ENCODE results near the gene TCHHL1.

The TCHHL1 gene

DNA sequence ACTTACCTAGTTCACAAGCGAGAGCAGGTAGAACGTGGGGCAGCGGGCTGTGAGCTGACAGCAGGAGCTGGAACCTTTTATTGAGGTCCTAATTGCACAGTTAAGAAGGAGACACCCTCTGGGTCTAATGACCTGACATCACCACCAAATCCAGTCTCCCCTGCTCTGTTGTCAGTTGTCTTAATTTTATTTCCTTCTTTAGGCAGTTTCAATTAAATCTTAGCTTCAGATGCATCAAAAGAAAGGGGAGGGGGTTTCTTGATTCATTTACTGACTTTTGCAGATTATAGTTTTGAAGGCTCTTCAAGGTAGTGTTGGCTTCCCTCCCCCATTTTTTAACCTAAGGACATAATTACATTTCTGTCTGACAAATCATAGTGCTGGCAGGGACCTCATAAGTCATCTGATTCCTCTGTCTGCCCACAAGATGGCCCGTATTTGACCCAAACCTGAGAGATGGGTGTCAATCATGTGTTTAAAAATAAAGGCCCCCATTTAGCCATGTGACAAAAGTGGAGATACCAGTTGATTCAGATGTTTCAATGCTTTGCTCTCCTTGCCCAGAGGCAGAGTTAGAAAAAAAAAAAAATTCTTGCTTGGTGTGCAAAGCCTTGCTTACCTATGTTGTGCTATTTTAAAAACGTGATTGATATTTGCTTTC, at the start of gene TCHHL1:
Gene TCHHL1 (minus strand): TSS at position 51 of the 661 bp plus-strand sequence. CDS start 921 bp downstream, outside the sequence.
- in situ Hi-C loops (cut with MboI; ENCODE audit: low sequenced_read_pairs) = no loop called here

DNA sequence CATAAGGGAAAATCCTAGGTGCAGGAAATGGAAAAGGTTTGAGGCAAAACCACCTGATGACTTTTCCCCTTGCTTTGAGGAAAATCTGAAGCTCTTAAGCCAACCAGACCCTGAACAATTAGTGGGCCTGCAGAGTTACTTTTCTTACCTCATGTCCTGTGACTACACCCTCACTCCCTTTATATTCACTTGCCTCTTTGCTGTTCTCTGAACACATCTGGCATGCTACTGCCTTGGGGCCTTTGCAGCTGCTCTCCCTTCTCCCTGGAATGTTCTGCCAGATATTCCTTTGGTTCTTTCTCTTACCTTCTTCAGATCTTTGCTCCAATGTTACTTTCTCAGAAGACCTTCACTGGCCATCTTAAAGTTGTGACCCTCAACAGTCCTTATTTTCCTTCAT, 48.4 kb upstream of the TCHHL1 start:
- in situ Hi-C loops (cut with MboI; ENCODE audit: low sequenced_read_pairs) = no loop called here

DNA sequence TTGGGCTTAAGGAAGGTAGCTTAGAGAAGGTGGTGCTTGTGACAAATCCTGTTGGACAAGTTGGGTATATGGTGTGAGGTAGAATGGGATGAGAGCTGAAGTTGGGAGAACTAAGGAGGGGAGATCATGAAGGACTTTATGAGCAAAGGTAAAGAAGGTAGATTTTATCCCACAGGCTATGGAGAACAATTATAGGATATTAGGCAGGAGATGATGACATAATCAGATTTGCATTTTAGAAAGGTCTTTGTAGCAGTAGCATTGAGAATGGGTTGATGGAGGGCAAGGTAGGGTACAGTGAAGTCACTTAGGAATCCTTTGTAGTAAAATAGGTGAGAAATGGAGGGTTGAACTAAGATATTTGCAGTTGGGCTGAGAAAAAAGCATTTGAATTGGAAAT, 41.3 kb upstream of the TCHHL1 start:
- in situ Hi-C loops (cut with MboI; ENCODE audit: low sequenced_read_pairs) = no loop called here

DNA sequence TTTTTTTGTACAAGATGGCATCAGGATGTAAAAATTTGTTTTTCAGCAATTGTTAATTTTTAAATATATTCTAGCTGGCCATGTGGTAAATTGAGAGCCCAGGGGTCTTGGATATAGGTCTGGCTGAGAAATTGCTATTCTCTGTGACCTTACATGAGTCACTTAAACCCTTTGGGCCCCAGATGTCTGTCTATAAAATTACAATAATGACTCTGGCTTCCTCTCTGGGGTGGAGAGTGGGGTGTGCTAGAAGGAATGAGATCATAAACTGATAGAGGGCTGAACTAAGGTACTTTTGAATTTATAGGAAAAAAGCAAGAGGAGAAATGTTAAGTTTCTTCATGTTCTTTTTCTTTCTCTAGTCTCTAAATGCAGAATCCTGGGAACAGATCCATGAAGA, 38.8 kb upstream of the TCHHL1 start:
- in situ Hi-C loops (cut with MboI; ENCODE audit: low sequenced_read_pairs) = no loop called here

DNA sequence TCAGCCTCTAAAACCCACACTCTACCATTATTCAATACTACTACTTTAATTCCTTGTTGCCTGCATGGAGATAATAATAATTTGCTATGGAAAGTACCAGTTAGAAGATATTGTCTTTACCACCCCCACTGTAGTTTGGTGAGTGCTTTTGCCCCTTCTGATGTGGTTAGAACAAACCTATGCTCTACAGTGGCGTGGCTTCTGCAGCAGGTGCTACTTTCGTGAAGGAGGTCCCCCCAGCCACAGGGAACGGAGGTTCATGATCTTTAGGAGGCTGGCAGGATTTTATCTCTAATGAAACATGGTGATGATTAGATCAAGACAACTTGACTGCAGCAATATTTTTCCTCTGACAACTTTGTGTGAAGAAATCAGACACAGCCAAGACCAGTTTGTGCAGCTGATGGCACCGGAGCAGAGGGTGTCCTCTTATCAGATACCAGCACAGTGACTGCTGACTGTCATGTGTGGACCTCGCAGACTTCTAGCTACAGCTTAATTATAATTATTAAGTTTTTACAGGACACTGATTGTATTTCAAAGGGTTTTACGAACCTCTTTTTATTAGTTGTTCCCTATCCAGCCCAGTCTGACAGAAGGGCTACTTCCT, 37.1 kb upstream of the TCHHL1 start:
- in situ Hi-C loops (cut with MboI; ENCODE audit: low sequenced_read_pairs) = no loop called here

DNA sequence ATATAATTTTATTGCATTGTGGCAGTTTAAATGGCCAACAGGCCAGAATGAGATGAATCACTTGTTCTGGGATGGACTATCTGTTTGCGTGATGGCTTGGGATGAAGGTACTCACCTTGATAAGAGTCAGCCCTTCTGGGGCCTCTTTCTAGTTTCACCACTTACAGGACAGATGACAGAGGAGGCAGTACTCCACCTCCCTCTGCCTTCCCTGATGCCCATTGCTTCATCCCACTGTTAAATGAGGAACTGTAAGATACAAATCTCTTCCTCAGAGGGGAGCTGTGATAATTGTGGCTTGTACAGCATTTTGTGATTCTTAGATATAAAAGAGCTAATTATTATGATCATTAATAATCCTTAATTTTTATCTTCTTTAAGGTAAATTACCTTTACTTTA, 30.1 kb upstream of the TCHHL1 start:
- in situ Hi-C loops (cut with MboI; ENCODE audit: low sequenced_read_pairs) = no loop called here

DNA sequence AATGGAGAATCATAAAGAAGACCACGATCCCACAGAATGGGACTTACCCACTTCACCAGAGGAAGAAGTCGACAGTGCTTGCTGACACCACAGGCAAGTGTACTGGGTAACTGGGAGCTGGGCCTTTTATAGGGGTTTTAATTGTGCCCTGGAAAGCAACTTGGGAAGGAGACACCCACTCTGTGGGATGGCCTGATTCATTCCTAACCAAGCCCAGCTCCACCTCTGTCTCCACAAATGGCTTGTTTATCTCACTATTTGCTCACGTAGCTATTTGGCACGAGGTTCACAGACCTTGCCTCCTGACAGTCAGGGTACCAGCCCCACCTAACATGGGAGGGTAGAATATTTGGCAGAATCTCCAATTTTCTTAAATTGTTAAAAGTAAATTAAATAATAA, 26.5 kb upstream of the TCHHL1 start, which contains the start of gene TCHH:
Gene TCHH (minus strand): TSS at position 101 of the 400 bp plus-strand sequence. CDS start 1,364 bp downstream, outside the sequence.
- in situ Hi-C loops (cut with MboI; ENCODE audit: low sequenced_read_pairs) = no loop called here

DNA sequence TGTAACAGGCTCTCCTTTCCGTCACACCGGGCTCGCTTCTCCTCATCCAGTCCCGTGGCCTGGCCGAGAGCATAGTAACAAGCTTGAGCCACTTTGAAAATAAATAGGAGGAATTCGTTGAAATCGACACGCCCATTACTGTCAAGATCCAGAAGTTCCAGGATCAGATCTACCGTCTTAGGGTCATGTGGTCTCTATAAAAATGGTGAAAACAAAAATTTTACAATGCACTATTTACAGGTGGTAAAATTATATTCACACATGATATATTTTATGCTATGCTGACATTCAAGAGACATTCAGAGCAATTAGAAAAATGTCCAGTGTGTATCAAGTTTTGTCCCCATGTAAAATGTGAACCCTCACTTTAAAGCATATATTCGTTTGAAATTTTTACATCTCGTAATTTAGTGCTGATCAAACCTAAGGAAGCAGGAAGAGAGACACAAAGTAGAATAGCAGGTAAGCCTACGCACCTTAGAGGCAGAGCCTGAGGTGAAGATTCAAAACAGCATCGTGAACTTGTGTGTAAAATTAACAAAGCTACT, 24.1 kb upstream of the TCHHL1 start:
- in situ Hi-C loops (cut with MboI; ENCODE audit: low sequenced_read_pairs) = no loop called here

DNA sequence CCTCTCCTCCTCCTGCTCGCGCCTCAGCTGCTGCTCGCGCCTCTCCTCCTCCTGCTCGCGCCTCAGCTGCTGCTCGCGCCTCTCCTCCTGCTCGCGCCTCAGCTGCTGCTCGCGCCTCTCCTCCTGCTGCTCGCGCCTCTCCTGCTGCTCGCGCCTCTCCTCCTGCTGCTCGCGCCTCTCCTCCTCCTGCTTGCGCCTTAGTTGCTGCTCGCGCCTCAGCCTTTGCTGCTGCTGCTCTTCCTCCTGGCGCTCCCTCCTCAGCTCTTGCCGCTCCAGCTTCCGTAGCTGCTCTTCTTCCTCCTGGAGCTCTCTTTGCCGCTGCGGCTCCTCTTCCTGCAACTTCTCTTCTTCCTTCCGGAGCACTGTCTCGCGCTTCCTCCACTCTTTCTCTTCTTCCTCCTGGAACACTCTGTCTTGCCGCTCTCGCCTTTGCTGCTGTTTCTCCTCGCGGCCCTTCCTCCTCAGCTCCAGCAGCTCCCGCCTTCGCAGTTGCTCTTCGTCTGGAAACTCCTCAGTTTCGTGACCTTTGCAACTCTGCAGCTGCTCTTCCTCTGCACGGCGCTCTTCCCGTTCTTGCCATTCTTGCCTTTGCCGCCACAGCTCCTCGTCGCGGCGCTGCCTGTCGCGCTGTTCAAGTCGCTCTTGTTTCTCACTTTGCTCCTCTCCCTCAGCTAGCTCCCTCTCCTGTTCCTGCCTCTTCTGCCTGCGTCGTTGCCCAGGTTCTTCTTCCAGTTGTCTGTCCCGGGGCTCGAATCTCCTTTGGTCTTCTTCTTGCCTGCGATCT, 23.4 kb upstream of the TCHHL1 start:
- in situ Hi-C loops (cut with MboI; ENCODE audit: low sequenced_read_pairs) = no loop called here

DNA sequence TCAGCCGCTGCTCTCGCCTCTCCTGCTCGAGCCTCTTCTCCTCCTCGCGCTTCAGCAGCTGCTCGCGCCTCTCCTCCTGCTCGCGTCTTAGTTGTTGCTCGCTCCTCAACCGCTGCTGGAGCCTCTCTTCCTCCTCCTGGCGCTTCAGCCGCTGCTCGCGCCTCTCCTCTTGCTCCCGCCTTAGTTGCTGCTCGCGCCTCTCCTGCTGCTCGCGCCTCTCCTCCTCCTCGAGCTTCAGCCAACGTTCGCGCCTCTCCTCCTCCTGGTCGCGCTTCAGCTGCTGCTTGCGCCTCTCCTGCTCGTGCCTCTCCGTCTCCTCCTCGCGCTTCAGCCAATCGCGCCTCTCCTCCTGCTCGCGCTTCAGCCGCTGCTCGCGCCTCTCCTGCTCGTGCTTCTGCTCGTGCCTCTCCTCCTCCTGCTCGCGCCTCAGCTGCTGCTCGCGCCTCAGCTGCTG, 22.7 kb upstream of the TCHHL1 start:
- in situ Hi-C loops (cut with MboI; ENCODE audit: low sequenced_read_pairs) = no loop called here

DNA sequence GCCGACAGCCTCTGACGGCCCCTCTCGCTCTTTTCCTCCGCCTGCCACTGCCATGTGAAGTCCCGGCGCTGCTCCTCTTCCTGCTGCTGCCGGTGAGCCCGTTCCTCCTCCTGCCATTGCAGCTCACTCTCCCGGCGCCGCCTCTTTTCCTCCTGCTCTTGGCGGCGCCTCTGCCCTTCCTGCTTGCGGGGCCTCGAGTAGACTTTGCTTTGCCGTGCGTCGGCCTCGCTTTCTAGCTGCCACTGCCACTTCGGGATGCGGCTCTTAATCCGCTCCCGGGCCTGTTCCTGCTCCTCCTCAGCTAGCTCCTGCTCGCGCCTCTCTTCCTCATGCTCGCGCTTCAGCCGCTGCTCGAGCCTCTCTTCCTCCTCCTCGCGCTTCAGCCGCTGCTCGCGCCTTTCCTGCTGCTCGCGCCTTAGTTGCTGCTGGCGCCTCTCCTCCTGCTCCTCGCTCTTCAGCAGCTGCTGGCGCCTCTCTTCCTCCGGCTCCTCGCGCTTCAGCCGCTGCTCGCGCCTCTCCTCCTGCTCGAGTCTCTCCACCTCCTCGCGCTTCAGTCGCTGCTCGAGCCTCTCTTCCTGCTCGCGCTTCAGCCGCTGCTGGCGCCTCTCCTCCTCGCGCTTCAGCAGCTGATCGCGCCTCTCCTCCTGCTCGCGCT, 22.1 kb upstream of the TCHHL1 start:
- in situ Hi-C loops (cut with MboI; ENCODE audit: low sequenced_read_pairs) = no loop called here

DNA sequence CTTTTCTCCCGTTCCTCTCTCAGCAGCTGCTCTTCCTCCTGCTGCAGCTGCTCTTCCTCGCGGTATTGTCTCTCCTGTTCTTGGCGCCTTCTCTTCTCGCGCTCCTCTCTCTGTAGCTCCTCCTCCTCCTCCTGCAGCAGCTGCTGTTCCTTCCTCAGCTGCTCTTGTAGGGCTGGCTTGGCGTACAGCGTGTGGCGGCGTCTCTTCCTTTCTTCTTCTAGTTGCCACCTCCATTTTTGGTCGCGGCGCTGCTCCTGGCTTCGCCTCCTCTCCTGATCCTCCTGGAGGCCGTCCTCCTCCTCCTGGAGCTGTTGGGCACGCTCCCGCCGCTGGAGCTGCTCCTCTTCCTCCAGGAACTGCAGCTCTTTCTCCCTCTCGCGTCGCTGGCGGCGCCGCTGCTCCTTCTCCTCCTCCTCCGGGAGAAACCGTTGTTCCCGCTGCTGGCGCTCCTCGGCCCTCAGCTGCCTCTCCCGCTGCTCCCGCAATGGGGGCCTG, 21.5 kb upstream of the TCHHL1 start:
- in situ Hi-C loops (cut with MboI; ENCODE audit: low sequenced_read_pairs) = no loop called here

DNA sequence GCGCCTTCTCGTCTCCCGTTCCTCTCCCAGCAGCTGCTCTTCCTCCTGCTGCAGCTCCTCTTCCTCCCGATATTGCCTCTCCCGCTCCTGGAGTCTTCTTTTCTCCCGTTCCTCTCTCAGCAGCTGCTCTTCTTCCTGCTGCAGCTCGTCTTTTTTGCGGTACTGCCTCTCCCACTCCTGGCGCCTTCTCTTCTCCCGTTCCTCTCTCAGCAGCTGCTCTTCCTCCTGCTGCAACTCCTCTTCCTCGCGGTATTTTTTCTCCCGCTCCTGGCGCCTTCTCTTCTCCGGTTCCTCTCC, 21.1 kb upstream of the TCHHL1 start:
- in situ Hi-C loops (cut with MboI; ENCODE audit: low sequenced_read_pairs) = no loop called here

DNA sequence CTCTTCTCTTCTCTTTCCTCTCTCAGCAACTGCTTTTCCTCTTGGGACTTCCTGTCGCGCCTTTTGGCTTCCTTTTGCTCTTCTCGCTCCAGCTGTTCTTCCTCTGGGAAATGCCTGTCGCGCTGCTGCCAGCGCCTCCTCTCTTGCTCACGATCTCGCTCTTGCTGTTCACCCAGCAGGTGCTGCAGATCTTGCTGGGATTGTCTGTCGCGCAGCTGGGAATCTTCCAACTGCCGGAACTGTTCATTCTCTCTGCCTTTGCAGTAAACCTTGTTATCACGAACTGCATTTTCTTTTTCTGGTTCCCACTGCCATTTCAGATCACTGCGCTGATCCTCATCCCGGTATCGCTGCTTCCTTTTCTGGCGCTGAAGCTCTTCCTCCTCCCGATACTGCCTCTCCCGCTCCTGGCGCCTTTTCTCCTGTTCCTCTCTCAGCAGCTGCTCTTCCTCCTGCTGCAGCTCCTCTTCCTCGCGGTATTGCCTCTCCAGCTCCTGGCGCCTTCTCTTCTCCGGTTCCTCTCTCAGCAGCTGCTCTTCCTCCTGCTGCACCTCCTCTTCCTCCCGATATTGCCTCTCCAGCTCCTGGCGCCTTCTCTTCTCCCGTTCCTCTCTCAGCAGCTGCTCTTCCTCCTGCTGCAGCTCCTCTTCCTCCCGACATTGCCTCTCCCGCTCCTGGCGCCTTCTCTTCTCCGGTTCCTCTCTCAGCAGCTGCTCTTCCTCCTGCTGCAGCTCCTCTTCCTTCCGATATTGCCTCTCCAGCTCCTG, 20.6 kb upstream of the TCHHL1 start:
- in situ Hi-C loops (cut with MboI; ENCODE audit: low sequenced_read_pairs) = no loop called here

DNA sequence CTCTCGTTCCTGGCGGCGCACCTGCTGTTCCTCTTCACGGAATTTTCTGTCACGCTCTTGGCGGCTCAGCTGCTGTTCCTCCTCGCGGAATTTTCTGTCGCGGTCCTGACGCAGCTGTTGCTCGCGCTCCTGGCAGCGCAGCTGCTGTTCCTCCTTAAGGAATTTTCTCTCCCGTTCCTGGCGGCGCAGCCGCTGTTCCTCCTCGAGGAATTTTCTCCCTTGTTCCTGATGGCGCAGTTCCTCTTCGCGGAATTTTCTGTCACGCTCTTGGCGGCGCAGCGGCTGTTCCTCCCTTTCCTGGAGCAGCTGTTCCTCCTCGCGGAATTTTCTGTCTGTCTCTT, 20.0 kb upstream of the TCHHL1 start:
- in situ Hi-C loops (cut with MboI; ENCODE audit: low sequenced_read_pairs) = no loop called here

DNA sequence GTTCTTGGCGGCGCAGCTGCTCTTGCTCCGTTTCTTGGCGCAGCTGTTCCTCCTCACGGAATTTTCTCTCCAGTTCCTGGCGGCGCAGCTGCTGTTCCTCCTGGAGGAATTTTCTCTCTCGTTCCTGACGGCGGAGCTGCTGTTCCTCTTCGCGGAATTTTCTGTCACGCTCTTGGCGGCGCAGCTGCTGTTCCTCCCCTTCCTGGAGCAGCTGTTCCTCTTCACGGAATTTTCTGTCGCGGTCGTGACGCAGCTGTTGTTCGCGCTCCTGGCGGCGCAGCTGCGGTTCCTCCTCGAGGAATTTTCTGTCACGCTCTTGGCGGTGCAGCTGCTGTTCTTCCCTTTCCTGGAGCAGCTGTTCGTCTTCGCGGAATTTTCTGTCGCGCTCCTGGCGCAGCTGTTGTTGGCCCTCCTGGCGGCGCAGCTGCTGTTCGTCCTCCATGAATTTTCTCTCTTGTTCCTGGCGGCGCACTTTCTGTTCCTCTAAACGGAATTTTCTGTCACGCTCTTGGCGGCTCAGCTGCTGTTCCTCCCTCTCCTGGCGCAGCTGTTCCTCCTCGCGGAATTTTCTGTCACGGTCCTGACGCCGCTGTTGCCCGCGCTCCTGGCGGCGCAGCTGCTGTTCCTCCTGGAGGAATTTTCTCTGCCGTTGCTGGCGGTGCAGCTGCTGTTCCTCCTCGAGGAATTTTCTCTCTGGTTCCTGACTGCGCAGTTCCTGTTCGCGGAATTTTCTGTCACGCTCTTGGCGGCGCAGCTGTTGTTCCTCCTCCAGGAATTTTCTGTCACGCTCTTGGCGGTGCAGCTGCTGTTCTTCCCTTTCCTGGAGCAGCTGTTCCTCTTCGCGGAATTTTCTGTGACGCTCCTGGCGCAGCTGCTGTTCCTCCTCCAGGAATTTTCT, 19.4 kb upstream of the TCHHL1 start:
- in situ Hi-C loops (cut with MboI; ENCODE audit: low sequenced_read_pairs) = no loop called here

DNA sequence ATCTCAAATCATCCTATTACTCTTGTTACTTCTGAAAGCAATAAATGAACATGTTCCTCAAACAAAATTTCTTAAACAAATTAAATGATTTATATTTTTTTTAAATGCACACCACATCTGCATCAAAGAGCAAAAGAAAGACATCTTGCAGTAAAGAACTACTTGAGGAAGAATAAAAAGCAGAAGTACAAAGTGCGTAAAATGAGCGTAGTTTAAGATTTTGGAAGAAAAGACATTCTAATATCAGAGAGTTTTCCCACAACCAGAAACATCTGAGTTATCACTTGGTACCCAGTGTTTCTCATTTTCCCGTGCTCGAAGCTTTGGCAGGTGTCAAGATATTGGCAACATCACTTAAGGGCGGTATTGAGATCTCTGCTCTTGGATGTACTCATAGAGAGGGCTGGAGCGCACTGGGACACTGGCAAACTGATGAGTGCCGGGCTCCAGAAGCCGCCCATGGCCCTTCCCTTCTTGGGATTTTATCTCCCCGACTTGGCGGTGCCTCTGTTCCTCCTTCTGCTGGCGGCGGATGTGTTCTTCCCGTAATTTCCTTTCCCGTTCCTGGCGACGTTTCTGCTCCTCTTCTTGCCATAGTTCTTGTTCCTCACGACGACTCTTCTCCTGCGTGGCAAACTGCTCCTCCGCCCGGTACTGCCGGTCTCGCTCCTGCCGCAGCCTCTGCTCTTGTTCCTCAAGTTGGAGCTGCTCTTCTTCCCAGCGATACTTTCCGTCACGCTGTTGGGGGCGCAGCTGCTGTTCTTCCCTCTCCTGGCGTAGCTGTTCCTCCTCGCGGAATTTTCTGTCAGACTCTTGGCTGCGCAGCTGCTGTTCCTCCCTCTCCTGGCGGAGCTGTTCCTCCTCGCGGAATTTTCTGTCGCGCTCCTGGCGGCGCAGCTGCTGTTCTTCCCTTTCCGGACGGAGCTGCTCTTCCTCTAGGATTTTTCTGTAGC, 18.4 kb upstream of the TCHHL1 start:
- in situ Hi-C loops (cut with MboI; ENCODE audit: low sequenced_read_pairs) = no loop called here

DNA sequence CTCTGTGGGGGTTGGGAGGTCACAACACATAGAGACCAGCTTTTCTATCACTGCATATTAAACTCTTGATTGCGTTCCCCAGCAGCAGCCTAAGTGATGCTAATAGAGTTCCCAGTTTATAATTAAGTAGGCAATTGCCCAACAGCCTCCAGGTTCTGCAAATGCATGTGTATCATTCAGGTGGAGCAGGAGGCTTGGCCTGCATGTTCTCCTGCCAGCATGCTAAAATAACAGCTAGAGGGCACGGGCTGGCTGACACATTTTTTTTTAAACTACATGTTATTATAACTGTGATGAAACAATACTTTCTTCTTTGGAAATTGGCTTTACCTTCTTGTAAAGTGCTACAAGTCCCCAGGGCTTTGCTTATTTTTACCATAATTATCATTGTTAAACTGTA, 16.0 kb upstream of the TCHHL1 start:
- in situ Hi-C loops (cut with MboI; ENCODE audit: low sequenced_read_pairs) = no loop called here
